Heart right ventricle (tissue), 16 donors: Measurements from ENCODE around the gene SVIL. TPM values are rescaled to one million over a fixed set of nuclear protein-coding genes. Genes with fewer than 3 reads are reported as not detected.
"Not testable (repeated sequence)": the region's sequence is repeated elsewhere in the genome, so short reads cannot be mapped to it uniquely, and the experiment has no call there.

ENCODE experiments used
- ATAC-seq, 8 donors: fragments of 200-7000 bp; cut with Tn5 transposase; one replicate each; pipeline ENCODE4 v1.9.1; 2020; ENCODE audit warnings: mild to moderate bottlenecking in 8 of 8, moderate library complexity in 8 of 8, moderate number of reproducible peaks in 1 of 8
- DNase-seq, 2 donors: peaks; one replicate each; pipeline ENCODE4 v3.0.0-alpha.2; 2020
- H3K27ac ChIP-seq, 10 donors: fragments of 200-600 bp; sonication (generic) in 2 of 10; one replicate each; pipeline versions ENCODE4 v1.5.0 to v1.8.0; 2020 to 2022; ENCODE audit warnings: mild to moderate bottlenecking in 3 of 10
- H3K27me3 ChIP-seq, 7 donors: fragments of 200-600 bp; one replicate each; pipeline ENCODE4 v1.8.0; 2021 to 2022; ENCODE audit warnings: mild to moderate bottlenecking in 2 of 7
- H3K36me3 ChIP-seq, 9 donors: fragments of 200-600 bp; sonication (generic) in 1 of 9; one replicate each; pipeline versions ENCODE4 v1.5.0 to v1.8.0; 2020 to 2022; ENCODE audit warnings: mild to moderate bottlenecking in 2 of 9
- H3K4me1 ChIP-seq, 9 donors: fragments of 200-600 bp; sonication (generic) in 1 of 9; one replicate each; pipeline versions ENCODE4 v1.5.0 to v1.8.0; 2020 to 2022; ENCODE audit warnings: mild to moderate bottlenecking in 4 of 9
- H3K4me3 ChIP-seq, 10 donors: fragments of 200-600 bp; sonication (generic) in 2 of 10; one replicate each; pipeline versions ENCODE4 v1.5.0 to v1.8.0; 2020 to 2022; ENCODE audit warnings: mild to moderate bottlenecking in 7 of 10, moderate library complexity in 2 of 10
- H3K9me3 ChIP-seq, 11 donors: fragments of 200-600 bp in 10 of 11; sonication (generic) in 2 of 11; one replicate each; pipeline versions ENCODE4 v1.5.0 to v1.8.0; 2013 to 2022; ENCODE audit warnings: mild to moderate bottlenecking in 2 of 11, control low read depth in 1 of 11, moderate library complexity in 1 of 11
- WGBS, 2 donors: extraction: QIAGEN DNeasy Blood & Tissue Kit; methylation state at CpG; one replicate each; pipeline ENCODE4 v1.1.7; 2013; ENCODE audit warnings: inconsistent platforms in 1 of 2; 5-methylcytosine and 5-hydroxymethylcytosine counted together
- intact Hi-C, 10 donors: fragments of 100-400 bp; cut with DNase I; formaldehyde crosslinking; loops; one replicate each; pipeline versions ENCODE4 v1.11.1 to v1.14.2; 2022
- polyA plus RNA-seq, 2 donors: library from polyadenylated mRNA; stranded (reverse); fragments of 200-250 nt; gene quantifications; one replicate each; pipeline ENCODE4 v1.2.3, GENCODE V29; 2013
- total RNA-seq, 10 donors: library from RNA; stranded (reverse); fragmentation: NEBNext Ultra II Directional in 3 of 10; extraction: Animal tissue kit (Norgen Biotek cat#: 25700) in 3 of 10; gene quantifications; one replicate each; pipeline versions ENCODE4 v1.2.1 to v1.2.4, GENCODE V29; 2021 to 2023
- TF ChIP-seq, protein P1 (sequence below), 9 donors: fragments of 200-600 bp; sonication (generic) in 2 of 9; IDR thresholded peaks; one replicate each; pipeline versions ENCODE4 v1.5.0 to v1.8.0; 2021 to 2022; ENCODE audit warnings: antibody characterized with exemption in 9 of 9, mild to moderate bottlenecking in 5 of 9, moderate library complexity in 1 of 9
- donor health status: Arrhythmogenic right ventricular cardiomyopathy.
- donor health status: ischemic (EF 13 %, LVEDD 7.1; RV severe dilation, severe dysfunction).
- donor health status: healthy with polysubstance abuse.
- donor health status: DM: no; HTN: yes; CAD: no.
- donor health status: DM: no; HTN: no; CAD: no.
- donor health status: ischemic (EF 25% LVEDD 6.9; RV normal size, moderate dysfunction).
- donor health status: ischemic (EF 25% LVEDD 5.7; RV mildly dilated, moderate dysfunction).
- donor health status: healthy.
- donor health status: DM: yes; HTN: yes; CAD: no.
- donor health status: Ischemic cardiomyopathy.
- donor health status: ischemic (EF 35%, LVEDD 5.7; RV mildly dilated, moderate dysfunction).
- donor health status: nonischemic (EF 11% LVEDD 7.7; RV severe dilation, severe dysfunction).
- donor health status: DM: yes; HTN: yes; CAD: no.
- donor health status: PGD.
- donor health status: ischemic (EF 29% LVEDD 5.4; RV normal size, mild dysfunction).
- donor health status: nonischemic (EF 23%, LVEDD 6.1; RV moderate dilation, normal function).

Gene SVIL
- total and polyA plus RNA-seq, 12 donors = 38.6 to 655 (median 450) TPM

DNA sequence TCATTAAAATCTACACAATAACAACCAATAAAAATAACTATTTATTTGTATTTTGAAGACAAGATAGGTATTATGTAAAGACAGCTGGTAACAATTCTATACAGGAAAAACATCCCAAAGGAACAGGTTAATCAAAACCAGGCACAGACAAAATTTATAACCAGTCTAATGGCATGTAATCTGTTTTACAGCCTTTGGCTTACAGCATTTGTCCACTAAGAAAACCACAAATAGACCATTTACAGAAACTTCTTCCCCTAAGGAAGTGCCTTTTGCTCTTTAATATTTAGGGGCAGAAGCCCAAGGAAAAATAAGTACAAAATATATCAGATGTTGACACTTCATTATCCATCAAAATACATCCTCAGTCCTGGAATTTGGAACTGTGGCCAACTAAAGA is 65.0 kb downstream of the SVIL start:
- Histone ChIP-seq H3K27ac (peak overlapping the region in 1 of 10 donors; percentile 45), H3K4me1 (peaks cover 0 to 50% (median 23%) of the 10 kb centered on the region in 9 donors), H3K36me3 (peaks cover 0 to 21% (median 0%) of the 10 kb centered on the region in 9 donors), H3K9me3 (no peaks in the 10 kb centered on the region), H3K27me3 (no peaks in the 10 kb centered on the region), H3K4me3 (no peak overlapping the region)
- ATAC-seq = no peak
- TF ChIP-seq, protein P1, sequence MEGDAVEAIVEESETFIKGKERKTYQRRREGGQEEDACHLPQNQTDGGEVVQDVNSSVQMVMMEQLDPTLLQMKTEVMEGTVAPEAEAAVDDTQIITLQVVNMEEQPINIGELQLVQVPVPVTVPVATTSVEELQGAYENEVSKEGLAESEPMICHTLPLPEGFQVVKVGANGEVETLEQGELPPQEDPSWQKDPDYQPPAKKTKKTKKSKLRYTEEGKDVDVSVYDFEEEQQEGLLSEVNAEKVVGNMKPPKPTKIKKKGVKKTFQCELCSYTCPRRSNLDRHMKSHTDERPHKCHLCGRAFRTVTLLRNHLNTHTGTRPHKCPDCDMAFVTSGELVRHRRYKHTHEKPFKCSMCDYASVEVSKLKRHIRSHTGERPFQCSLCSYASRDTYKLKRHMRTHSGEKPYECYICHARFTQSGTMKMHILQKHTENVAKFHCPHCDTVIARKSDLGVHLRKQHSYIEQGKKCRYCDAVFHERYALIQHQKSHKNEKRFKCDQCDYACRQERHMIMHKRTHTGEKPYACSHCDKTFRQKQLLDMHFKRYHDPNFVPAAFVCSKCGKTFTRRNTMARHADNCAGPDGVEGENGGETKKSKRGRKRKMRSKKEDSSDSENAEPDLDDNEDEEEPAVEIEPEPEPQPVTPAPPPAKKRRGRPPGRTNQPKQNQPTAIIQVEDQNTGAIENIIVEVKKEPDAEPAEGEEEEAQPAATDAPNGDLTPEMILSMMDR (IDR thresholded peaks at IDR 0.05) = no peak
- no peak for DNase-seq
- intact Hi-C loops = no loop called here

DNA sequence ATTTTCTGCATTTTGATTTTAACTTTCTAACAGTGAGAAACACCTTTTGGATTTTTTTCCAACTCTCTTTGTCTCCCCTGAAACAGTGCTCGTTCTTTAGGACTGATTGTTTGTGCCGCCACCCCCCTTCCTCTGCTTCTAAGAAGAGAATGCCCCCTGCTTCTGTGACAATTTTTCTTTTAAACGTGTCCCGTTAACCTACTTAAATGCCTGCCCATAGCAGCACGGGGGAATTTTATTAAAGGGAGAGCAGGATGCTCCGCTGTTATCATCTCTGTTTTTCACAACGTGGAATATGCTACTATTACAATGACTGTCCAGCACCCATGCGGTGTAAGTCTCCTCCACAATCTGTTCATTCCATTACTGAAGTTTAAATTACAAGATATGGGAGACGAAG is 67.8 kb downstream of the SVIL start:
- H3K4me3 ChIP-seq = no peak overlapping the region
- H3K9me3 ChIP-seq = no peaks in the 10 kb centered on the region
- no peaks in the 10 kb centered on the region for H3K27me3 ChIP-seq
- intact Hi-C loops = no loop called here
- ATAC-seq = no peak
- 63 to 75% methylated on average over 9 of the region's 9 CpGs for WGBS, 2 donors
- TF ChIP-seq, protein P1 (IDR thresholded peaks at IDR 0.05) = no peak
- H3K36me3 ChIP-seq = peaks cover 0 to 40% (median 6%) of the 10 kb centered on the region in 9 donors
- peaks cover 0 to 37% (median 21%) of the 10 kb centered on the region in 9 donors for H3K4me1 ChIP-seq
- peak overlapping the region in 1 of 10 donors; percentile 8 for H3K27ac ChIP-seq
- DNase-seq = no peak

DNA sequence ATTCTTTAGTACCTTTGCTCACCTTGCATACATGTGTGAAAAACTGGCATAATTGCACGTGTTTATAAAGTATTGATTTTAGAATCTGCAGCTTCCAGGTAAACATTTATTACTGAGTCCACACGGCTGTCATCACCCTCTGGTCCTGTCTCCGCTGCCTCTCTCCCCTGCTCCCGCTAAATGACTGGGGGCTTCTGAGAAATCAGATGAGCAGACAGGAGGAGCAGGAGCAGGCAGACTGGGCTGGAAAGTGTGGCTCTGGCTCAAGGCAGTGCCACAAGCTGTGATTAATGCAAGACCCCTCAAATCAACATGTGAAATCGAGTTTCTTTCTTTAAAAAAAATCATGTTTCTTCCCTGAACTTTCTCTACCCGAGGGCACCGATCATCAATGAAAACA is 68.6 kb downstream of the SVIL start:
- H3K4me3 ChIP-seq, ATAC-seq, DNase-seq, H3K9me3 ChIP-seq, intact Hi-C loops, H3K27me3 ChIP-seq: not testable (repeated sequence)
- Histone ChIP-seq H3K27ac (peak overlapping the region in 1 of 10 donors; percentile 8), H3K4me1 (peaks cover 0 to 37% (median 21%) of the 10 kb centered on the region in 9 donors), H3K36me3 (peaks cover 0 to 44% (median 6%) of the 10 kb centered on the region in 9 donors)
- 73 to 83% methylated on average over 7 of the region's 7 CpGs for WGBS, 2 donors

DNA sequence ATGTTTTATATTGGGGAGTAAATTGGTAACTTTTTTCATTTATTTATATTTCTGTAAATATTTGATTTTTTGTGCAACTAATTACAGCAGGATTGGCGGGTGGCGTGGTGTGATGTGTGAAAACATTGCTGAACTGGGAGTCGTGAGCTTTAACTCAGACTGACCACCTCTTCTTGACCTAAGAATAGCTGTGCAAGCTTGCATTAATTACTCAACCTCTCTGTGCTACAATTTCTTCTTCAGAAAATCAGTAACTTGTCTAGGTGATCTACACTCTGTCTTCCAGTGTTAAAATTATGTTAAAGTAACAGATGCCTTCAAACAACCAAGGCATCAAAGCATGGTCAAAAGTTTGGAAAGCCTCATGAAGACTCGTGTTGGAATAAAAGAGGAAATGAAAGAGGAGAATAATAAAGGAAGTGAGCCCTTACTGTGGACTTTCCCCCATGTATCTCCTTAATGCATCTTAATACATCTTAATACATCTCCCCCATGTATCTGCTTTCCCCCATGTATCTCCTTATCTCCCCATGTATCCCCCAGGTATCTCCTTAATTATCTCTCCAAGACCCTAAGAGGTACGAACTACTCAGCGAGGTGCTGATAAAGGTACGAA is 71.2 kb downstream of the SVIL start:
- H3K4me3 ChIP-seq = no peak overlapping the region
- TF ChIP-seq, protein P1 (IDR thresholded peaks at IDR 0.05) = no peak
- H3K9me3 ChIP-seq = no peaks in the 10 kb centered on the region
- H3K27ac ChIP-seq = peak overlapping the region in 1 of 10 donors; percentile 0
- ATAC-seq (no peak), DNase-seq (no peak)
- H3K4me1 ChIP-seq = peaks cover 0 to 31% (median 8%) of the 10 kb centered on the region in 9 donors
- no peaks in the 10 kb centered on the region for H3K27me3 ChIP-seq
- H3K36me3 ChIP-seq = peaks cover 0 to 45% (median 6%) of the 10 kb centered on the region in 9 donors
- 77 to 86% methylated on average over 7 of the region's 7 CpGs for WGBS, 2 donors
- intact Hi-C loops = no loop called here

DNA sequence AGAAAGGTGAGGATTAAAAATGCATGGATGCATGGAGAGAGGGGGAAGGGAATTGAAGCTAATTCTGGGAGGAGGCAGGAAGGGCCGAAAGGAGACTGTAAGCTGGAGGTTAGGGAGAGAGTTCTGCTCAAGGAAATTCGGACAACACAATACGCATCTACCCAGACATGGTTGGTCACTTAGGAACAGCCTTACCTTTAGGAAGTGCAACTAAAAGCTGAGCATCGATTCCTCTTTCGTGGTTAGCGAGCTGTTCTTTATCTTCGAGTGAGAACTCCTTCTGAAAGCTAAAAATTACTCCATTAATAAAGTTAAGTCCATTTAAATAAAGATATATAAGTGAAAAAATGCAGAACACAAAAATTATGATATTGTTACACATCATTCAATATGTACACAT is 71.8 kb downstream of the SVIL start:
- intact Hi-C loops, H3K4me3 ChIP-seq, H3K27ac ChIP-seq, H3K9me3 ChIP-seq, ATAC-seq, DNase-seq, H3K27me3 ChIP-seq: not testable (repeated sequence)
- peaks cover 0 to 46% (median 6%) of the 10 kb centered on the region in 9 donors for H3K36me3 ChIP-seq
- peaks cover 0 to 31% (median 8%) of the 10 kb centered on the region in 9 donors for H3K4me1 ChIP-seq
- WGBS, 2 donors = 89 to 91% methylated on average over 5 of the region's 7 CpGs
